WERI-Rb-1 (cell line): ENCODE results near the gene SH3BP1.
"Not testable (repeated sequence)": the region's sequence is repeated elsewhere in the genome, so short reads cannot be mapped to it uniquely, and the experiment has no call there.

Experiments
- DNase-seq: peaks from one replicate; pipeline ENCODE4 v3.0.0-alpha.2; 2020
- H3K27ac ChIP-seq: fragments of 250-450 bp; sonication (Bioruptor Pico); 2 replicates; pipeline ENCODE4 v1.5.1; 2020; ENCODE audit warnings: mild to moderate bottlenecking, moderate library complexity
- H3K27me3 ChIP-seq: fragments of 250-450 bp; sonication (Bioruptor Pico); 2 replicates; pipeline ENCODE4 v1.5.1; 2021; ENCODE audit warnings: mild to moderate bottlenecking, low read depth, moderate library complexity; ENCODE audit not compliant: insufficient read depth, severe bottlenecking
- H3K36me3 ChIP-seq: fragments of 250-450 bp; sonication (Bioruptor Pico); 2 replicates; pipeline ENCODE4 v1.5.1; 2020; ENCODE audit warnings: mild to moderate bottlenecking, moderate library complexity
- H3K4me3 ChIP-seq: 2 replicates; pipeline ENCODE4 v1.5.1; 2011; ENCODE audit warnings: low read depth, mild to moderate bottlenecking, control low read depth, low read length
- H3K9me3 ChIP-seq: fragments of 250-450 bp; sonication (Bioruptor Pico); 2 replicates; pipeline ENCODE4 v1.5.1; 2021; ENCODE audit warnings: mild to moderate bottlenecking, moderate library complexity; ENCODE audit not compliant: severe bottlenecking
- CTCF ChIP-seq: IDR thresholded peaks from 2 replicates; pipeline ENCODE4 v1.5.1; 2011; ENCODE audit warnings: low read depth, mild to moderate bottlenecking, control low read depth, inconsistent platforms, low read length

SH3BP1 gene

DNA sequence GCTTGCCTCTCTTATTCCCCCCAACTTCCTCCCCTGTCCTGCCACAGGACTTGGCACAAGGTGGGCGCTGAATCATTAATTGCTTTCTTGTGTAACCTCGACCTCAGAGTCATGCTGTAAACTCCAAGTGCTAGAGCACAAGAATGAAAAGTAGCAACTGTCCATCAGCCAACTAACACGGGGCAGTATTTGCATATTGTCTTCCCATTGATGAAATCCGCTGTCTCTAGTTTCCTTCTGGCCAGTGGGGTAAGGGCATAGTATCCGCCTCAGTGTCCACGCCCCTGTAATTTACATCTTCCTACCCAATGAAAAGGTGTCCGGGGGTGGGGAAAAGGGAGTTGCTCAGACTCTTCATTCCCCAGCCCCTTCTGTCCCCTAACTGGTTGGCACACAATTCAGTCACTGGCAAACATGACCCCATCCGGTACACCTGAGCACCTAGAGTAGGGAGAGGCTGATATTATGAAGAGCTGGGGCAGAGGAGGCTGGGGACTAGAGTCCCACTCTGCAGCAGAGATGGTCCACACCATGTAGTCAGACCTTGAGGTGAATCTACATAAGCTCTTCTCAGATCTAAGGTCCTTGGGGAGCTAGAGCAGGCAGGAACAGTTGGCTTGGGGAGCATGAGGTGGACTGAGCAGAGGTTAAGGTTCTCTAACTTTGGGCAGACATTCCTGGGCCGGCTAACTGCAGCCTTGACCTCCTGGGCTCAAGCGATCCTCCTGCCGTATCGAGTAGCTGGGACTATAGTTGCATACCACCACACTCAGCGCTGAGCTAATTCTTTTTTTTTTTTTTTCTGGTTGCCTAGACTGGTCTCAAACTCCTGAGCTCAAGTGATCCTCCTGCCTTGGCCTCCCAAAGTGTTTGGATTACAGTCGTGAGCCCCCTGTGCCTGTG, 37.7 kb upstream of the SH3BP1 start:
- no peak for TF ChIP-seq CTCF
- Histone ChIP-seq H3K27me3 (no peaks in the 10 kb centered on the region), H3K4me3 (no peak overlapping the region), H3K27ac (no peak overlapping the region), H3K9me3 (no peaks in the 10 kb centered on the region), H3K36me3 (no peaks in the 10 kb centered on the region)
- no peak for DNase-seq

- H3K36me3 ChIP-seq, DNase-seq, H3K27ac ChIP-seq, H3K9me3 ChIP-seq, H3K4me3 ChIP-seq, H3K27me3 ChIP-seq: not testable (repeated sequence)
Observed at GRCh38 chr22:37602546-37603277, 36.8 kb upstream of the SH3BP1 start.

DNA sequence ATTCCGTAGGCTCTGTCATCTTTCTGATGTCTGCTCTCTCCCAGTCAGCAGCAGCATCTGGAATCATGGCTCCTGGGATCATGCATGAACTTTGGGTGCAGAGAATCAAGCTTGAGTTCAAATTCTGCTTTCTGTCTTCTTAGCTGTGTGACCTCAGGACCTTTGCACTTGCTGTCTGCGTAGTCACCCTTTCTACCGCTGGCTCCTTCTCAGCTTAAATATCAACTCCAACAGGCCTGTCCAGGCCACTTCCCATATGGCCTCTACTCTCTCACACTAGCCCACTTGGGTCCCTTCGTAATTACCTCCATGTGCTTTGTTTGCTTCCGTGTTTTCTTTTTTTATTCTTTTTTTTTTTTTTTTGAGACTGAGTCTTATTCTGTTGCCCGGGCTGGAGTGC, 35.4 kb upstream of the SH3BP1 start:
- Histone ChIP-seq H3K4me3 (no peak overlapping the region), H3K27ac (no peak overlapping the region), H3K36me3 (no peaks in the 10 kb centered on the region; the same call in 1 of the 2 replicates), H3K27me3 (no peaks in the 10 kb centered on the region), H3K9me3 (no peaks in the 10 kb centered on the region)
- TF ChIP-seq CTCF = no peak
- no peak for DNase-seq

- no peaks in the 10 kb centered on the region; the same call in 1 of the 2 replicates for H3K36me3 ChIP-seq
- no peak for TF ChIP-seq CTCF
- H3K4me3 ChIP-seq = no peak overlapping the region
- H3K27me3 ChIP-seq = no peaks in the 10 kb centered on the region
- DNase-seq = no peak
- H3K9me3 ChIP-seq = no peaks in the 10 kb centered on the region
- H3K27ac ChIP-seq = no peak overlapping the region
Observed at GRCh38 chr22:37604875-37605274, 34.6 kb upstream of the SH3BP1 start.

DNA sequence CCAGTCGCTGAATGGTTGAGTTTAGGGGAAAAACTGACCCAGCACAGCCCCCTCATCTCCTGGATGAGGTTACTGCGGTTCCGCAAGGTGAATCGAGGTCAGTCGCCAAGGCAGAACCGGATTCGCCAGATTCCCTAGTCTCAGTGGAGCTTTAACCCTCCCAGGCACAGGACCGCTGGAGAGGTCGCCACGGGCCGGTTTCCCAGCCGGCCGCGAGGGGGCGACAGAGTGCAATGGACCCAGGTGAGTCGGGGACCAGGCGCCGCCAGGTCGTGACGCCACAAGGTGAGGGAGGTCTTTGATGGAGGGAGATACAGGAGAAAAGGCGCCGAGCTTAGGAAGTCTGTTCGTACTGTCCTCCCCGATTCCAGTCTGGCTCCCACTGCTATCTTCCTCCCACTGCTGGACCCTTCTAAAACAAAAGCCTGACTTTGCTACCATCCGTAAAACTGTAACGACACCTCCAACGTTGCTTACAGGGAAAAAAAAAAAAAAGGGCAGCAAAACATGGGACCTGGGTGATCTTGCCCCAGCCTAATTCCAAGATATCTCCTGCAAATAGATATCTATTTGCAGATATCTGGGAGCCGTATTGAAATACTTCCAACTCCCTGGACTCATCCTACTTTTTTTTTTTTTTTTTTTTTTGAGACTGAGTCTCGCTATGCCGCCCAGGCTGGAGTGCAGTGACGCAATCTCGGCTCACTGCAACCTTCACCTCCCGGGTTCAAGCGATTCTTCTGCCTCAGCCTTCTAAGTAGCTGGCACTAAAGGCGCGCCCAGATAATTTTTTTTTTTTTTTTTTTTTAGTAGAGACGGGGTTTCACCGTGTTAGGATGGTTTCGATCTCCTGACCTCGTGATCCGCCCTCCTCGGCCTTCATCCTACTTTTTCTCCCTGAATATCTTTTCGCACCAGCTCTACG, 32.2 kb upstream of the SH3BP1 start:
- peak; percentile 97 for TF ChIP-seq CTCF
- Histone ChIP-seq H3K9me3 (no peaks in the 10 kb centered on the region), H3K27ac (peak overlapping the region; percentile 95; the same call in 1 of the 2 replicates), H3K4me3 (peak overlapping the region; percentile 92), H3K27me3 (no peaks in the 10 kb centered on the region), H3K36me3 (no peaks in the 10 kb centered on the region; the same call in 1 of the 2 replicates)
- DNase-seq = peak; percentile 89
